Transverse colon (tissue), 3 donors: ENCODE results near the gene ZKSCAN4.

Experiments
- POLR2A ChIP-seq: fragments of 450-650 bp; IDR thresholded peaks from one replicate; pipeline ENCODE4 v1.6.1; 2016; ENCODE audit warnings: antibody characterized with exemption, mild to moderate bottlenecking, moderate library complexity
- TF ChIP-seq, protein P1 (sequence below), 5 experiments: fragments of 200-600 bp in 3 of 5; fragments of 450-650 bp in 2 of 5; sonication (generic) in 3 of 5; IDR thresholded peaks; 1 replicate in 2 of 5; 2 replicates in 3 of 5; pipeline ENCODE4 v1.5.1; 2016 to 2017; ENCODE audit warnings: antibody characterized with exemption in 5 of 5, inconsistent platforms in 3 of 5, mild to moderate bottlenecking in 2 of 5, moderate library complexity in 1 of 5

- TF ChIP-seq, protein P1, sequence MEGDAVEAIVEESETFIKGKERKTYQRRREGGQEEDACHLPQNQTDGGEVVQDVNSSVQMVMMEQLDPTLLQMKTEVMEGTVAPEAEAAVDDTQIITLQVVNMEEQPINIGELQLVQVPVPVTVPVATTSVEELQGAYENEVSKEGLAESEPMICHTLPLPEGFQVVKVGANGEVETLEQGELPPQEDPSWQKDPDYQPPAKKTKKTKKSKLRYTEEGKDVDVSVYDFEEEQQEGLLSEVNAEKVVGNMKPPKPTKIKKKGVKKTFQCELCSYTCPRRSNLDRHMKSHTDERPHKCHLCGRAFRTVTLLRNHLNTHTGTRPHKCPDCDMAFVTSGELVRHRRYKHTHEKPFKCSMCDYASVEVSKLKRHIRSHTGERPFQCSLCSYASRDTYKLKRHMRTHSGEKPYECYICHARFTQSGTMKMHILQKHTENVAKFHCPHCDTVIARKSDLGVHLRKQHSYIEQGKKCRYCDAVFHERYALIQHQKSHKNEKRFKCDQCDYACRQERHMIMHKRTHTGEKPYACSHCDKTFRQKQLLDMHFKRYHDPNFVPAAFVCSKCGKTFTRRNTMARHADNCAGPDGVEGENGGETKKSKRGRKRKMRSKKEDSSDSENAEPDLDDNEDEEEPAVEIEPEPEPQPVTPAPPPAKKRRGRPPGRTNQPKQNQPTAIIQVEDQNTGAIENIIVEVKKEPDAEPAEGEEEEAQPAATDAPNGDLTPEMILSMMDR (IDR thresholded peaks at IDR 0.05), result no peak
- no peak for TF ChIP-seq POLR2A
These were observed 43.3 kb upstream of the ZKSCAN4 start for GRCh38 chr6:28295326-28295725.
